K562 (cell line): ENCODE measurements around the gene PRKG1. TPM values are rescaled to one million over a fixed set of nuclear protein-coding genes. Genes with fewer than 3 reads are reported as not detected.

ENCODE experiments used
- ATAC-seq: fragments of 200-7000 bp; cut with Tn5 transposase; 3 replicates; pipeline ENCODE4 v1.9.1; 2020; ENCODE audit warnings: moderate library complexity
- BruUV-seq: library from RNA; stranded (reverse); fragments of 400-500 nt; replicated peaks from 2 replicates; lab custom pipeline; 2021; lab: Mats Ljungman, UMichigan
- CTCF ChIA-PET: fragments of 300-600 bp; formaldehyde crosslinking; extraction: SDS; loops from one replicate; lab custom pipeline; 2021; ENCODE audit warnings: low intra/inter-chr PET ratio; lab: Yijun Ruan, JAX
- POLR2A ChIA-PET: fragments of 300-600, 350-650 bp; sonication (Branson Sonifier 250); formaldehyde crosslinking; extraction: SDS; loops from one replicate; lab custom pipeline; 2021; ENCODE audit warnings: antibody characterized with exemption, inconsistent platforms; lab: Yijun Ruan, JAX
- DNase-seq, 4 experiments: peaks; one replicate each; pipeline versions ENCODE4 v3.0.0 to v3.0.0-alpha.2; 2011 to 2018; ENCODE audit warnings: low spot score in 3 of 4, mixed read lengths in 3 of 4; ENCODE audit errors: extremely low read depth in 1 of 4
- FAIRE-seq: peaks from 2 replicates; lab custom pipeline; 2011; peaks lifted over from hg19 to GRCh38; lab: Jason Lieb, UNC
- H2AFZ ChIP-seq: 2 replicates; pipeline ENCODE4 v1.6.0; 2011; ENCODE audit warnings: low read depth, low read length, control low read depth, inconsistent platforms
- H3K27ac ChIP-seq: fragments of 200-600 bp; 3 replicates; pipeline ENCODE4 v1.8.0; 2011; ENCODE audit warnings: low read depth, mild to moderate bottlenecking, control low read depth, inconsistent platforms, low read length, moderate library complexity, mixed read lengths; ENCODE audit errors: extremely low read depth
- H3K27me3 ChIP-seq, 2 experiments: fragments of 300-600 bp in 1 of 2; 2 replicates in 1 of 2; 3 replicates in 1 of 2; pipeline versions ENCODE4 v1.6.0 to v1.8.0; 2011; ENCODE audit warnings: inconsistent platforms in 2 of 2, low read length in 2 of 2, mild to moderate bottlenecking in 1 of 2, mixed read lengths in 1 of 2, moderate library complexity in 1 of 2; ENCODE audit not compliant: control insufficient read depth in 2 of 2, insufficient read depth in 2 of 2
- H3K36me3 ChIP-seq: fragments of 300-600 bp; 3 replicates; pipeline ENCODE4 v1.8.0; 2011; ENCODE audit warnings: mild to moderate bottlenecking, low read length, inconsistent platforms; ENCODE audit not compliant: control insufficient read depth, insufficient read depth
- H3K4me1 ChIP-seq, 2 experiments: fragments of 200-600 bp in 1 of 2; replicated peaks in 1 of 2; 2 replicates in 1 of 2; 3 replicates in 1 of 2; pipeline versions ENCODE4 v1.5.1 to v1.8.0; 2011; ENCODE audit warnings: inconsistent platforms in 2 of 2, low read length in 2 of 2, mild to moderate bottlenecking in 1 of 2, mixed read lengths in 1 of 2, moderate library complexity in 1 of 2; ENCODE audit not compliant: control insufficient read depth in 2 of 2, insufficient read depth in 2 of 2
- H3K4me2 ChIP-seq: 2 replicates; pipeline ENCODE4 v1.6.1; 2011; ENCODE audit warnings: low read length, control low read depth, inconsistent platforms, mixed read lengths; ENCODE audit not compliant: insufficient read depth
- H3K4me3 ChIP-seq: fragments of 200-600 bp; sonication (generic), shearing (Covaris generic); 2 replicates; pipeline ENCODE4 v1.5.1; 2016; ENCODE audit warnings: control low read depth, inconsistent platforms
- H3K79me2 ChIP-seq: fragments of 200-600 bp; 3 replicates; pipeline ENCODE4 v1.8.0; 2011; ENCODE audit warnings: low read length, inconsistent platforms; ENCODE audit not compliant: control insufficient read depth, insufficient read depth
- H3K9ac ChIP-seq, 2 experiments: 2 replicates each; pipeline versions ENCODE4 v1.6.0 to v1.6.1; 2011; ENCODE audit warnings: low read depth in 2 of 2, low read length in 2 of 2, control low read depth in 1 of 2, inconsistent platforms in 1 of 2, mild to moderate bottlenecking in 1 of 2, mixed read lengths in 1 of 2; ENCODE audit not compliant: insufficient read depth in 1 of 2
- H3K9me1 ChIP-seq: one replicate; pipeline ENCODE4 v1.6.0; 2011; ENCODE audit warnings: inconsistent platforms, mild to moderate bottlenecking, low read length, moderate library complexity; ENCODE audit not compliant: control insufficient read depth, insufficient read depth
- H3K9me3 ChIP-seq: replicated peaks from 2 replicates; pipeline ENCODE4 v1.5.1; 2011; ENCODE audit warnings: low read depth, low read length, inconsistent platforms; ENCODE audit not compliant: control insufficient read depth, insufficient read depth
- H4K20me1 ChIP-seq: replicated peaks from 2 replicates; pipeline ENCODE4 v1.6.1; 2011; ENCODE audit warnings: low read length, inconsistent platforms, mixed read lengths; ENCODE audit not compliant: control insufficient read depth, insufficient read depth
- BCL6 ChIP-seq: fragments of 250-450 bp; sonication (Bioruptor Pico); IDR thresholded peaks from 2 replicates; pipeline ENCODE4 v1.4.0; 2020
- HSF4 ChIP-seq: fragments of 250-450 bp; sonication (Bioruptor Pico); IDR thresholded peaks from 2 replicates; pipeline ENCODE4 v2.1.2; 2022; ENCODE audit warnings: mild to moderate bottlenecking, moderate library complexity, borderline replicate concordance
- MAFF ChIP-seq: IDR thresholded peaks from 2 replicates; pipeline ENCODE4 v1.6.1; 2012; ENCODE audit warnings: low read length, improper control_type of control experiment
- MTA3 ChIP-seq: fragments of 450-650 bp; formaldehyde crosslinking; IDR thresholded peaks from 2 replicates; pipeline ENCODE4 v1.6.1; 2017; ENCODE audit warnings: mild to moderate bottlenecking, borderline replicate concordance
- POLR2AphosphoS2 ChIP-seq: IDR thresholded peaks from 2 replicates; pipeline ENCODE4 v1.6.1; 2012; ENCODE audit warnings: low read length, improper control_type of control experiment
- SMAD3 ChIP-seq: fragments of 450-650 bp; formaldehyde crosslinking; conservative IDR thresholded peaks from 2 replicates; pipeline ENCODE4 v1.4.0; 2020; ENCODE audit warnings: mild to moderate bottlenecking
- SMAD4 ChIP-seq: fragments of 250-450 bp; sonication (Bioruptor Pico); conservative IDR thresholded peaks from 2 replicates; pipeline ENCODE4 v1.8.0; 2021; ENCODE audit warnings: inconsistent platforms, mild to moderate bottlenecking, moderate library complexity
- SRSF1 ChIP-seq: fragments of 200-400 bp; formaldehyde crosslinking; IDR thresholded peaks from 2 replicates; pipeline ENCODE4 v1.6.1; 2017; ENCODE audit warnings: mild to moderate bottlenecking, low read depth, low read length, moderate library complexity
- ZNF232 ChIP-seq: sonication (generic); formaldehyde crosslinking; IDR thresholded peaks from 2 replicates; pipeline ENCODE4 v1.8.0; 2022; ENCODE audit warnings: mild to moderate bottlenecking, missing genetic modification reagents
- ZNF77 ChIP-seq: fragments of 250-450 bp; sonication (Bioruptor Pico); IDR thresholded peaks from 2 replicates; pipeline ENCODE4 v1.5.0; 2020
- WGBS: fragments of 100-300 bp; shearing (Covaris generic); methylation state at CpG from one replicate; pipeline ENCODE4 v1.1.6; 2016; ENCODE audit warnings: low coverage, mixed read lengths; ENCODE audit not compliant: insufficient coverage; ENCODE audit errors: missing lambda C conversion rate; 5-methylcytosine and 5-hydroxymethylcytosine counted together
- in situ Hi-C: fragments of 300-500 bp; cut with MboI; formaldehyde crosslinking; loops from 4 replicates; pipeline ENCODE4 v1.15.0; 2018; ENCODE audit warnings: inconsistent platforms, mixed read lengths
- intact Hi-C: fragments of 100-400 bp; cut with micrococcal nuclease; formaldehyde crosslinking; loops from 2 replicates; pipeline ENCODE4 v1.14.2; 2022
- polyA plus RNA-seq, 8 experiments: library from polyadenylated mRNA; depleted of rRNA in 4 of 8; stranded (reverse) in 5 of 8; unstranded in 3 of 8; fragments of >200 nt; fragmentation: Nextera tagmentation in 2 of 8; fragmentation: Illumina TruSeq in 1 of 8; extraction: Ambion mirVana in 2 of 8; extraction: Trizol in 1 of 8; gene quantifications; 2 replicates each; pipeline versions ENCODE4 v1.2.1 to v1.2.3, GENCODE V29; 2011 to 2014; ENCODE audit warnings: inconsistent platforms in 1 of 8, missing spikeins in 1 of 8
- total RNA-seq, 7 experiments: library from RNA; depleted of rRNA in 6 of 7; stranded (reverse); fragments of >200 nt in 6 of 7; fragmentation: Illumina TruSeq in 2 of 7; extraction: Trizol in 2 of 7; gene quantifications; 2 replicates each; pipeline versions ENCODE4 v1.2.1 to v1.2.3, GENCODE V29; 2011 to 2021; ENCODE audit warnings: low replicate concordance in 1 of 7
- TF ChIP-seq, protein P1 (sequence below): sonication (generic); formaldehyde crosslinking; IDR thresholded peaks from 2 replicates; pipeline ENCODE4 v1.8.1; 2023; ENCODE audit warnings: mild to moderate bottlenecking, missing genetic modification reagents

Gene PRKG1
- total and polyA plus RNA-seq, 9 of the 15 experiments (the other 6 are each of a cell fraction or from before 2014, with no cell fraction given), result 0.22 TPM; not detected in 8

DNA sequence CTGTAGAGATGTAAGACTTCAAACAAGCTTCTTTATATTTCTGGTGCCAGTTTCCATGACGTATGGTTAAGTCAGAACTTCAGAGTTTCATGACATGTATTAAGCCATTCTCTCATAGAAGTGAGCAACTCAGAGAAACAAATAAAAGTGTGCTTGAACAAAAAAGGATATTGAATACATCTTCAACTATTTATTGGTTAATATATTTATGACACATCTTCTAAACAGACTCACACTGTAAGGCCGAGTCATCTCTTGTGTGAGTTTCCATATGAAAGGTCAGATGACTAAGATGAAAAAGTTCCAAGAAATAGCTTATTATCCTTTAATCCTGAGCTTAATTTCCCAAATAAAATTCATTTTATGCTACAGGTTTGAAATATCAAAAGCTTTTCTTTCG lies 730.6 kb downstream of the PRKG1 start:
- H4K20me1 ChIP-seq, result no peaks in the 10 kb centered on the region
- H3K4me1 ChIP-seq, result no peaks in the 10 kb centered on the region
- H3K27me3 ChIP-seq, result no peaks in the 10 kb centered on the region
- TF ChIP-seq BCL6 (no peak), MTA3 (no peak), SMAD4 (CRISPR knock-in tag) (no peak), HSF4 (no peak), POLR2AphosphoS2 (no peak), SRSF1 (no peak), MAFF (no peak), ZNF77 (no peak), ZNF232 (CRISPR knock-in tag) (no peak), SMAD3 (no peak)
- TF ChIP-seq, protein P1, sequence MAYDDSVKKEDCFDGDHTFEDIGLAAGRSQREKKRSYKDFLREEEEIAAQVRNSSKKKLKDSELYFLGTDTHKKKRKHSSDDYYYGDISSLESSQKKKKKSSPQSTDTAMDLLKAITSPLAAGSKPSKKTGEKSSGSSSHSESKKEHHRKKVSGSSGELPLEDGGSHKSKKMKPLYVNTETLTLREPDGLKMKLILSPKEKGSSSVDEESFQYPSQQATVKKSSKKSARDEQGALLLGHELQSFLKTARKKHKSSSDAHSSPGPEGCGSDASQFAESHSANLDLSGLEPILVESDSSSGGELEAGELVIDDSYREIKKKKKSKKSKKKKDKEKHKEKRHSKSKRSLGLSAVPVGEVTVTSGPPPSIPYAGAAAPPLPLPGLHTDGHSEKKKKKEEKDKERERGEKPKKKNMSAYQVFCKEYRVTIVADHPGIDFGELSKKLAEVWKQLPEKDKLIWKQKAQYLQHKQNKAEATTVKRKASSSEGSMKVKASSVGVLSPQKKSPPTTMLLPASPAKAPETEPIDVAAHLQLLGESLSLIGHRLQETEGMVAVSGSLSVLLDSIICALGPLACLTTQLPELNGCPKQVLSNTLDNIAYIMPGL (CRISPR knock-in tag), result no peak
- H3K27ac ChIP-seq, result no peak overlapping the region
- no peak overlapping the region for H3K4me2 ChIP-seq
- BruUV-seq, result no TSS peak
- no peaks in the 10 kb centered on the region for H3K9me3 ChIP-seq
- no peak overlapping the region for H2AFZ ChIP-seq
- FAIRE-seq (no peak), DNase-seq (no peak), ATAC-seq (no peak)
- no peak overlapping the region for H3K9ac ChIP-seq
- ChIA-PET CTCF (no interaction called here), POLR2A (no interaction called here)
- no peaks in the 10 kb centered on the region for H3K36me3 ChIP-seq
- in situ Hi-C loops (no loop called here), intact Hi-C loops (no loop called here)
- no peaks in the 10 kb centered on the region for H3K79me2 ChIP-seq
- no peaks in the 10 kb centered on the region for H3K9me1 ChIP-seq
- 0% methylated on average over 3 of the region's 3 CpGs for WGBS
- no peak overlapping the region for H3K4me3 ChIP-seq
